ENCODE data around the gene COG5. TPM values are rescaled to one million over a fixed set of nuclear protein-coding genes. Genes with fewer than 3 reads are reported as not detected.

COG5 gene
- total and polyA plus RNA-seq, 2 of the 4 experiments (the other 2 are of a cell fraction), result 18.5 to 27.4 TPM

GRCh38 chr7:107573537-107573936 lies 9.8 kb upstream of the COG5 start:
- 94% methylated on average over 3 of the region's 4 CpGs; no CpG with 5 or more reads in 1 of the 2 experiments for WGBS, 2 experiments (ENCODE audit: extremely low coverage in 2 of 2, insufficient read length in 1 of 2)
- no TSS peak for BruUV-seq (replicated peaks)
- Histone ChIP-seq H3K4ac (ENCODE audit: low read depth, low read length) (no peak overlapping the region), H3K27me3 (ENCODE audit: control insufficient read depth, insufficient read depth, low read length) (no peaks in the 10 kb centered on the region), H3K4me3 (ENCODE audit: insufficient read depth, low read depth, low read length) (no peak overlapping the region), H3K79me1 (ENCODE audit: low read depth in 1 of 2, low read length in 2 of 2) (peaks cover 0 to 3% of the 10 kb centered on the region in 2 experiments; a peak in 2 of 4 replicates), H4K8ac (ENCODE audit: low read depth in 2 of 2, low read length in 2 of 2) (no peak overlapping the region), H3K14ac (replicated peaks; ENCODE audit: low read depth, low read length) (no peak overlapping the region), H3K9ac (ENCODE audit: low read depth, low read length) (no peak overlapping the region), H4K5ac (ENCODE audit: low read depth, low read length) (no peak overlapping the region), H2BK120ac (ENCODE audit: low read depth, low read length) (no peak overlapping the region), H3K18ac (ENCODE audit: low read depth, low read length) (no peak overlapping the region), H3K4me2 (ENCODE audit: low read depth, low read length) (no peak overlapping the region), H3K56ac (ENCODE audit: extremely low read depth, insufficient read depth, low read length) (no peak overlapping the region), H3K4me1 (ENCODE audit: control insufficient read depth, insufficient read depth, low read length) (no peaks in the 10 kb centered on the region), H3K23ac (ENCODE audit: low read depth, low read length) (no peak overlapping the region), H2BK5ac (ENCODE audit: low read depth, low read length, poor library complexity, severe bottlenecking) (no peak overlapping the region), H3K36me3 (ENCODE audit: control insufficient read depth, insufficient read depth, low read length) (peaks cover 3% of the 10 kb centered on the region; the same call in 1 of the 2 replicates), H3K9me1 (ENCODE audit: insufficient read depth, low read length) (no peaks in the 10 kb centered on the region), H3K27ac (ENCODE audit: insufficient read depth, low read length) (no peak overlapping the region), H2BK20ac (ENCODE audit: low read depth, low read length) (no peak overlapping the region), H2AK9ac (replicated peaks; ENCODE audit: low read depth, low read length, poor library complexity) (no peak overlapping the region), H4K91ac (ENCODE audit: insufficient read depth, low read depth, low read length) (no peak overlapping the region), H2AK5ac (ENCODE audit: low read depth, low read length) (no peak overlapping the region), H4K20me1 (ENCODE audit: insufficient read depth, low read length) (no peaks in the 10 kb centered on the region), H2AFZ (replicated peaks; ENCODE audit: low read length, poor library complexity) (no peak overlapping the region), H3K9me3 (ENCODE audit: control insufficient read depth, insufficient read depth, low read length) (no peaks in the 10 kb centered on the region), H2BK15ac (ENCODE audit: low read depth, low read length) (no peak overlapping the region)
- DNase-seq, result no peak
- intact Hi-C loops (cut with micrococcal nuclease) (no loop called here), in situ Hi-C loops (cut with MboI; ENCODE audit: low sequenced_read_pairs) (no loop called here), dilution Hi-C loops (cut with HindIII; ENCODE audit: low sequenced_read_pairs, unreplicated experiment) (no loop called here)
- no peak for TF ChIP-seq ELK1 (IDR thresholded peaks at IDR 0.05; ENCODE audit: borderline replicate concordance, low read depth, low read length)
- TF ChIP-seq SMC3 (IDR thresholded peaks at IDR 0.05; ENCODE audit: low read depth, low read length), result no peak
- TF ChIP-seq FOS (IDR thresholded peaks at IDR 0.05; ENCODE audit: low read depth, low read length), result no peak
- TF ChIP-seq CTCF (conservative IDR thresholded peaks at IDR 0.05; ENCODE audit: low read depth, low read length), result no peak
- TF ChIP-seq RAD21 (IDR thresholded peaks at IDR 0.05; ENCODE audit: low read length), result no peak
- TF ChIP-seq NFE2L2 (IDR thresholded peaks at IDR 0.05; ENCODE audit: low read depth, low read length), result no peak
- no peak for TF ChIP-seq CEBPB (IDR thresholded peaks at IDR 0.05; ENCODE audit: low read depth, low read length)
- TF ChIP-seq RFX5 (IDR thresholded peaks at IDR 0.05; ENCODE audit: low read depth, low read length), result no peak
- TF ChIP-seq MAZ (IDR thresholded peaks at IDR 0.05; ENCODE audit: borderline replicate concordance, low read depth, low read length), result no peak
- no peak for TF ChIP-seq MXI1 (IDR thresholded peaks at IDR 0.05; ENCODE audit: borderline replicate concordance, low read depth, low read length)
- no peak for TF ChIP-seq CHD1 (IDR thresholded peaks at IDR 0.05; ENCODE audit: low read depth, low read length)
- TF ChIP-seq POLR2A (IDR thresholded peaks at IDR 0.05; ENCODE audit: low read depth, low read length), result no peak
- ATAC-seq (ENCODE audit: low read depth), result no peak
- ChIA-PET POLR2A (ENCODE audit: unreplicated experiment) (no interaction called here), CTCF (interaction anchor here (1.0 kb wide), 1 partner anchor 138 kb away, joined by 4 read pairs; no protein-coding TSS in a partner anchor)

All from IMR-90 (cell line).